ENCODE measurements around the gene ENO2. TPM values are rescaled to one million over a fixed set of nuclear protein-coding genes. Genes with fewer than 3 reads are reported as not detected.

The ENO2 gene
- total and polyA plus RNA-seq, 2 donors from 2014 or later: 10.3 to 35.7 TPM

DNA sequence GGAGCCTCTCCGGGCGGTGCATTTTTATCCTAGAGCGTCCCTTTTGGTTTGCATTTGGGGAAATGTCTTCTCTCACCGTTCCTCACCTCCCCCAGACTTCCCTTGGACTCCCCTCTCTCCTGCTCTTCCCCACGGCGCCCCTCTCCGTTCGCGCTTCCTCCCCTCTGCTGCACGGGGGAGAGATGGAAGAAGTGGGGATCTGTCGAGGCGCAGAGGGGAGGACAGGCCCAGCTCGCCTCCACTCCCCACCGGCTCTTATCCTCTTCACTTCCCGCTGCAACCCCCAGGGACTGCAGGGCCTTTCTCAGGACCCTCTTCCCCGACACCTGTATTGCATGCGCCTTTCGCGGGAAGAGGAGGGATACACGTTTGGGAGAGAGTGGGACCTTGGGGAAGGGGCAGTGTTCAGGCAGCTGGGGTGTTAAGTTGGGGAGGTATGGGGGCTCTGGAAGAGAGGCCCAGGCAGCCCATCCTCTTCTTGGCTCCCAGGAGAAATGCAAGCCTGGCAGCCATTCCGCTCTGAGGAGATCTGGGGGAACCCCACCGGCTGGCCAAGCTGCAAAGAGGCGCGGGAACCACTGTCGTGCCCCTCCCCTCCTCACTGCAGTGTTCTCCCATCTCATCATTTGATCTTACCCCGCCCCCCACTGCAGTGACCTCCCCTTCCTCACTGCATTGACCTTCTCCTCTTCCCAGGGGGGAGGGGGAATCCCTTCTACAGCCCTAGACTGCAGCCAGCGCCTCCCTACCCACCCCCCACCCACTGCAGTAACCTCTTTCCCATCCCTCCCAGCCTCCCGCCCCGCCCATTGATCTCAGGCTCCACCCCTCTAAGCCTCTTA, 788 bp downstream of the ENO2 start:
- no peak for FAIRE-seq
- H3K27ac ChIP-seq (ENCODE audit: low read depth in 2 of 2, low read length in 2 of 2): no peak overlapping the region

DNA sequence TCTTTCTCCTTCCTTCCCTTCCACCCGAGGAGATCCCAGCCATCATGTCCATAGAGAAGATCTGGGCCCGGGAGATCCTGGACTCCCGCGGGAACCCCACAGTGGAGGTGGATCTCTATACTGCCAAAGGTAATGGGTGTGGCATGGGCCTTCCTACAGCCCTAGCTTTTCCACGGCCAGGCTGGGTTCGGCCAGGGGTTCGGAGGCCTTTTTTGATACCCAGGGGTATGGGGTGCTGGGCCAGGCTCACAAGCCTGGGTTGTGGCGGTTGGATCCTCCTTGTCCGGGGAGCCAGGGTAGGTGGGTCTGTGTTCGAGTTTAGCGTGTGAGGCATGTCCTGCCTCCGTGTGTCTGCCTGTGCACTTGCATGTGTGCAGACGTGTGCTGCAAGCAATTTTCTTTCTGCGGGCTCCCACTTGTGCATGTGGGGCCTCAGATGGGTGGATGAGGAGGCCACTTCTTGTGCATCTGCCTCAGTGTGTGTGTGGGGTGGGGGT, 1.5 kb downstream of the ENO2 start:
- DNase-seq (peak in 1 of 5 donors; percentile 73), FAIRE-seq (no peak)
- TF ChIP-seq, protein P1, sequence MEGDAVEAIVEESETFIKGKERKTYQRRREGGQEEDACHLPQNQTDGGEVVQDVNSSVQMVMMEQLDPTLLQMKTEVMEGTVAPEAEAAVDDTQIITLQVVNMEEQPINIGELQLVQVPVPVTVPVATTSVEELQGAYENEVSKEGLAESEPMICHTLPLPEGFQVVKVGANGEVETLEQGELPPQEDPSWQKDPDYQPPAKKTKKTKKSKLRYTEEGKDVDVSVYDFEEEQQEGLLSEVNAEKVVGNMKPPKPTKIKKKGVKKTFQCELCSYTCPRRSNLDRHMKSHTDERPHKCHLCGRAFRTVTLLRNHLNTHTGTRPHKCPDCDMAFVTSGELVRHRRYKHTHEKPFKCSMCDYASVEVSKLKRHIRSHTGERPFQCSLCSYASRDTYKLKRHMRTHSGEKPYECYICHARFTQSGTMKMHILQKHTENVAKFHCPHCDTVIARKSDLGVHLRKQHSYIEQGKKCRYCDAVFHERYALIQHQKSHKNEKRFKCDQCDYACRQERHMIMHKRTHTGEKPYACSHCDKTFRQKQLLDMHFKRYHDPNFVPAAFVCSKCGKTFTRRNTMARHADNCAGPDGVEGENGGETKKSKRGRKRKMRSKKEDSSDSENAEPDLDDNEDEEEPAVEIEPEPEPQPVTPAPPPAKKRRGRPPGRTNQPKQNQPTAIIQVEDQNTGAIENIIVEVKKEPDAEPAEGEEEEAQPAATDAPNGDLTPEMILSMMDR (IDR thresholded peaks at IDR 0.05; ENCODE audit: borderline replicate concordance, extremely low read depth, insufficient read depth): no peak

More for the DNA sequence above, 788 bp downstream of the ENO2 start:
- Histone ChIP-seq H3K9me3 (ENCODE audit: control insufficient read depth in 2 of 3, insufficient read depth in 1 of 3, low read length in 3 of 3) (no peaks in the 10 kb centered on the region), H3K36me3 (ENCODE audit: control insufficient read depth in 2 of 3, insufficient read depth in 3 of 3, low read length in 3 of 3) (no peaks in the 10 kb centered on the region), H3K4me3 (ENCODE audit: low read length in 3 of 3) (peak overlapping the region; percentile 4 to 58 (median 38)), H3K27me3 (ENCODE audit: control insufficient read depth, insufficient read depth, low read length) (no peaks in the 10 kb centered on the region), H3K4me1 (ENCODE audit: control insufficient read depth in 2 of 3, insufficient read depth in 2 of 3, low read depth in 1 of 3, low read length in 3 of 3) (peaks cover 0 to 6% (median 0%) of the 10 kb centered on the region in 3 donors), H3K9ac (ENCODE audit: low read length in 3 of 3) (no peak overlapping the region)
- TF ChIP-seq, protein P1 (IDR thresholded peaks at IDR 0.05; ENCODE audit: borderline replicate concordance, extremely low read depth, insufficient read depth): no peak
- DNase-seq: peak in 4 of 5 donors; percentile 24 to 76 (median 56)
- intact Hi-C loops (cut with DNase I): no loop called here

DNA sequence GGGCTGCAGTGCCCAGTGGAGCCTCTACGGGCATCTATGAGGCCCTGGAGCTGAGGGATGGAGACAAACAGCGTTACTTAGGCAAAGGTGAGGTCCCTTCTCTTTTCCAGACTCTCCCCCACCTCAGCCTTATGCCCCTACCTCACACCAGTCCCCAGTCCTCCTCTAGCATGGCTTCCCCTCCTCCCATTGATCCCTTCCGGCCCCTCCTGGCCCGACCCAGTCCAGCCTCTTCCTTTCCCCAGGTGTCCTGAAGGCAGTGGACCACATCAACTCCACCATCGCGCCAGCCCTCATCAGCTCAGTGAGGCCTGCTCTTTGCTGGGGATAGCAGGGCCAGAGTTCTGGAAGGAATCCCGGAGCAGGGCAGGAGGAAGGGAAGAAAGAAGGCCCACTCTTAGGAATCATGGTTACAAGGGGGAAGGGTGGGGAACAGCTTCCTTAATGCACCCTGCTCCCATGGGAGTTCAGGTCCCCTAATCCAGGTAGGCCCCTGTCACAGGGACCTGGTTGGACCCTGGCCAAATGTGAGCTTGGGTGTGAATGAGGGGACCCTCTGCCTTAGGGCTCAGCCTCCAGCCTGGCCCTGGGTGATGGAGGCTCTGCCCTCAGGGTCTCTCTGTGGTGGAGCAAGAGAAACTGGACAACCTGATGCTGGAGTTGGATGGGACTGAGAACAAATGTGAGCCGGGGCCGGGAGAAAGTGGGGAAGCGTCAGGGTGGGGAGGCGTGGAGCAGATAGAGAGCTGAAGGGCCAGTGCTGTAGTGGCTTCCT, 2.2 kb downstream of the ENO2 start:
- TF ChIP-seq, protein P1 (IDR thresholded peaks at IDR 0.05; ENCODE audit: borderline replicate concordance, extremely low read depth, insufficient read depth): no peak
- no peak overlapping the region for H3K27ac ChIP-seq (ENCODE audit: low read depth in 2 of 2, low read length in 2 of 2)
- DNase-seq (peak in 1 of 5 donors; percentile 52), FAIRE-seq (no peak)
- peaks cover 0 to 6% (median 0%) of the 10 kb centered on the region in 3 donors for H3K4me1 ChIP-seq (ENCODE audit: control insufficient read depth in 2 of 3, insufficient read depth in 2 of 3, low read depth in 1 of 3, low read length in 3 of 3)
- H3K9ac ChIP-seq (ENCODE audit: low read length in 3 of 3): no peak overlapping the region
- no peaks in the 10 kb centered on the region for H3K9me3 ChIP-seq (ENCODE audit: control insufficient read depth in 2 of 3, insufficient read depth in 1 of 3, low read length in 3 of 3)
- H3K27me3 ChIP-seq (ENCODE audit: control insufficient read depth, insufficient read depth, low read length): no peaks in the 10 kb centered on the region
- no peak overlapping the region for H3K4me3 ChIP-seq (ENCODE audit: low read length in 3 of 3)
- intact Hi-C loops (cut with DNase I): no loop called here
- H3K36me3 ChIP-seq (ENCODE audit: control insufficient read depth in 2 of 3, insufficient read depth in 3 of 3, low read length in 3 of 3): no peaks in the 10 kb centered on the region

More for the DNA sequence above, 1.5 kb downstream of the ENO2 start:
- no peak overlapping the region for H3K4me3 ChIP-seq (ENCODE audit: low read length in 3 of 3)
- no peak overlapping the region for H3K27ac ChIP-seq (ENCODE audit: low read depth in 2 of 2, low read length in 2 of 2)
- no peaks in the 10 kb centered on the region for H3K27me3 ChIP-seq (ENCODE audit: control insufficient read depth, insufficient read depth, low read length)
- H3K9ac ChIP-seq (ENCODE audit: low read length in 3 of 3): no peak overlapping the region
- intact Hi-C loops (cut with DNase I): no loop called here
- no peaks in the 10 kb centered on the region for H3K9me3 ChIP-seq (ENCODE audit: control insufficient read depth in 2 of 3, insufficient read depth in 1 of 3, low read length in 3 of 3)
- H3K4me1 ChIP-seq (ENCODE audit: control insufficient read depth in 2 of 3, insufficient read depth in 2 of 3, low read depth in 1 of 3, low read length in 3 of 3): peaks cover 0 to 6% (median 0%) of the 10 kb centered on the region in 3 donors
- no peaks in the 10 kb centered on the region for H3K36me3 ChIP-seq (ENCODE audit: control insufficient read depth in 2 of 3, insufficient read depth in 3 of 3, low read length in 3 of 3)
